Activated CD4-positive, CD25-positive, alpha-beta regulatory T cell treated with anti-CD3 and anti-CD28 coated beads, Interleukin-2, amount 50 U/mL, for 16 hours (primary cell): ENCODE measurements around the gene SATB2.

Experiments
- DNase-seq: peaks from one replicate; pipeline ENCODE4 v3.0.0-alpha.2; 2020; ENCODE audit warnings: low read depth, low spot score

SATB2 gene

GRCh38 chr2:199325881-199326280, 131.9 kb downstream of the SATB2 start:
- no peak for DNase-seq

GRCh38 chr2:199322151-199322550, 135.6 kb downstream of the SATB2 start:
- DNase-seq: no peak

GRCh38 chr2:199317646-199318045, 140.1 kb downstream of the SATB2 start:
- DNase-seq: no peak

- DNase-seq: no peak
Observed at GRCh38 chr2:199316851-199317250, 140.9 kb downstream of the SATB2 start.

GRCh38 chr2:199315299-199316179, 142.2 kb downstream of the SATB2 start:
- no peak for DNase-seq

- no peak for DNase-seq
Observed at GRCh38 chr2:199312931-199313330, 144.8 kb downstream of the SATB2 start.

GRCh38 chr2:199310771-199311585, 146.8 kb downstream of the SATB2 start:
- DNase-seq: no peak

- no peak for DNase-seq
Observed at GRCh38 chr2:199309973-199310372, 147.8 kb downstream of the SATB2 start.

- no peak for DNase-seq
Observed at GRCh38 chr2:199309411-199309810, 148.3 kb downstream of the SATB2 start.

GRCh38 chr2:199308567-199308966, 149.2 kb downstream of the SATB2 start:
- DNase-seq: no peak

GRCh38 chr2:199307461-199307860, 150.3 kb downstream of the SATB2 start:
- no peak for DNase-seq

- DNase-seq: no peak
Observed at GRCh38 chr2:199306116-199306515, 151.6 kb downstream of the SATB2 start.

- DNase-seq: no peak
Observed at GRCh38 chr2:199303728-199304177, 154.0 kb downstream of the SATB2 start.

GRCh38 chr2:199302851-199303250, 154.9 kb downstream of the SATB2 start:
- no peak for DNase-seq

GRCh38 chr2:199288424-199288823, 169.3 kb downstream of the SATB2 start:
- no peak for DNase-seq

GRCh38 chr2:199282309-199282708, 175.4 kb downstream of the SATB2 start:
- DNase-seq: no peak

GRCh38 chr2:199279146-199279545, 178.6 kb downstream of the SATB2 start:
- DNase-seq: no peak

- no peak for DNase-seq
Observed at GRCh38 chr2:199278099-199278498, 179.6 kb downstream of the SATB2 start.

- no peak for DNase-seq
Observed at GRCh38 chr2:199273042-199273511, 184.7 kb downstream of the SATB2 start.

- no peak for DNase-seq
Observed at GRCh38 chr2:199261936-199262335, 195.8 kb downstream of the SATB2 start.

- DNase-seq: no peak
Observed at GRCh38 chr2:199261239-199261638, 196.5 kb downstream of the SATB2 start.

- no peak for DNase-seq
Observed at GRCh38 chr2:199259671-199260070, 198.1 kb downstream of the SATB2 start.
